ENCODE measurements around the gene DAB1.

The DAB1 gene

GRCh38 chr1:56973923-56974742, 449.7 kb downstream of the DAB1 start:
- TF ChIP-seq CTCF (IDR thresholded peaks at IDR 0.05; ENCODE audit: poor library complexity, severe bottlenecking), result no peak
- no peaks in the 10 kb centered on the region for H3K36me3 ChIP-seq (ENCODE audit: low read depth)
- no peaks in the 10 kb centered on the region for H3K27me3 ChIP-seq (ENCODE audit: insufficient read depth, poor library complexity, severe bottlenecking)
- no peaks in the 10 kb centered on the region for H3K9me3 ChIP-seq (ENCODE audit: severe bottlenecking)
- no peak overlapping the region for H3K4me3 ChIP-seq (ENCODE audit: severe bottlenecking)
- no peak overlapping the region for H3K27ac ChIP-seq (ENCODE audit: poor library complexity, severe bottlenecking)
- ATAC-seq (ENCODE audit: low read depth) (no peak), DNase-seq (ENCODE audit: low spot score) (no peak)
- H3K4me1 ChIP-seq (ENCODE audit: insufficient read depth, poor library complexity, severe bottlenecking), result no peaks in the 10 kb centered on the region

- no peaks in the 10 kb centered on the region for H3K27me3 ChIP-seq (ENCODE audit: insufficient read depth, poor library complexity, severe bottlenecking)
- TF ChIP-seq CTCF (IDR thresholded peaks at IDR 0.05; ENCODE audit: poor library complexity, severe bottlenecking), result no peak
- H3K9me3 ChIP-seq (ENCODE audit: severe bottlenecking), result no peaks in the 10 kb centered on the region
- H3K4me1 ChIP-seq (ENCODE audit: insufficient read depth, poor library complexity, severe bottlenecking), result no peaks in the 10 kb centered on the region
- no peak overlapping the region for H3K4me3 ChIP-seq (ENCODE audit: severe bottlenecking)
- ATAC-seq (ENCODE audit: low read depth) (no peak), DNase-seq (ENCODE audit: low spot score) (no peak)
- H3K27ac ChIP-seq (ENCODE audit: poor library complexity, severe bottlenecking), result no peak overlapping the region
- no peaks in the 10 kb centered on the region for H3K36me3 ChIP-seq (ENCODE audit: low read depth)
These were observed 450.9 kb downstream of the DAB1 start for GRCh38 chr1:56972976-56973375.

- H3K36me3 ChIP-seq (ENCODE audit: low read depth), result no peaks in the 10 kb centered on the region
- TF ChIP-seq CTCF (IDR thresholded peaks at IDR 0.05; ENCODE audit: poor library complexity, severe bottlenecking), result no peak
- no peaks in the 10 kb centered on the region for H3K4me1 ChIP-seq (ENCODE audit: insufficient read depth, poor library complexity, severe bottlenecking)
- no peak for DNase-seq (ENCODE audit: low spot score)
- no peak overlapping the region for H3K27ac ChIP-seq (ENCODE audit: poor library complexity, severe bottlenecking)
- H3K4me3 ChIP-seq (ENCODE audit: severe bottlenecking), result no peak overlapping the region
- no peaks in the 10 kb centered on the region for H3K9me3 ChIP-seq (ENCODE audit: severe bottlenecking)
- no peaks in the 10 kb centered on the region for H3K27me3 ChIP-seq (ENCODE audit: insufficient read depth, poor library complexity, severe bottlenecking)
- no peak for ATAC-seq (ENCODE audit: low read depth)
These were observed 453.6 kb downstream of the DAB1 start for GRCh38 chr1:56970280-56970679.

GRCh38 chr1:56968878-56969495, 454.9 kb downstream of the DAB1 start:
- no peaks in the 10 kb centered on the region for H3K27me3 ChIP-seq (ENCODE audit: insufficient read depth, poor library complexity, severe bottlenecking)
- H3K4me3 ChIP-seq (ENCODE audit: severe bottlenecking), result no peak overlapping the region
- TF ChIP-seq CTCF (IDR thresholded peaks at IDR 0.05; ENCODE audit: poor library complexity, severe bottlenecking), result no peak
- no peaks in the 10 kb centered on the region for H3K36me3 ChIP-seq (ENCODE audit: low read depth)
- H3K4me1 ChIP-seq (ENCODE audit: insufficient read depth, poor library complexity, severe bottlenecking), result no peaks in the 10 kb centered on the region
- H3K9me3 ChIP-seq (ENCODE audit: severe bottlenecking), result no peaks in the 10 kb centered on the region
- no peak for ATAC-seq (ENCODE audit: low read depth)
- no peak for DNase-seq (ENCODE audit: low spot score)
- H3K27ac ChIP-seq (ENCODE audit: poor library complexity, severe bottlenecking), result no peak overlapping the region
